Type B pancreatic cell (in vitro differentiated cells): ENCODE measurements around the gene TTLL5. TPM values are rescaled to one million over a fixed set of nuclear protein-coding genes. Genes with fewer than 3 reads are reported as not detected.

Experiments used
- DNase-seq: peaks from one replicate; pipeline ENCODE4 v3.0.0; 2021; ENCODE audit warnings: mixed read lengths; ENCODE audit not compliant: unreplicated experiment; ENCODE audit errors: extremely low spot score
- H3K27ac Mint-ChIP-seq: 2 replicates; pipeline ENCODE4 v1.8.0; 2021; ENCODE audit warnings: mild to moderate bottlenecking, mixed read lengths
- H3K27me3 Mint-ChIP-seq: 2 replicates; pipeline ENCODE4 v1.8.0; 2021; ENCODE audit warnings: mixed read lengths
- H3K36me3 Mint-ChIP-seq: 2 replicates; pipeline ENCODE4 v1.8.0; 2021; ENCODE audit warnings: mixed read lengths
- H3K4me1 Mint-ChIP-seq: one replicate; pipeline ENCODE4 v1.8.0; 2021; ENCODE audit warnings: mixed read lengths; ENCODE audit not compliant: unreplicated experiment
- H3K4me3 Mint-ChIP-seq: 2 replicates; pipeline ENCODE4 v1.8.0; 2021; ENCODE audit warnings: mild to moderate bottlenecking, mixed read lengths
- H3K9me3 Mint-ChIP-seq: 2 replicates; pipeline ENCODE4 v1.8.0; 2021; ENCODE audit warnings: mixed read lengths
- CTCF ChIP-seq: fragments of 200-600 bp; sonication (generic); conservative IDR thresholded peaks from 2 replicates; pipeline ENCODE4 v1.5.0; 2021; ENCODE audit warnings: antibody characterized with exemption, mild to moderate bottlenecking
- total RNA-seq: library from RNA; stranded (reverse); gene quantifications from 2 replicates; pipeline ENCODE4 v1.2.1, GENCODE V29; 2021; ENCODE audit warnings: low replicate concordance

The TTLL5 gene
- total RNA-seq, 1 donor from 2014 or later, result 44.7 TPM

- peaks cover 35% of the 10 kb centered on the region for H3K36me3 Mint-ChIP-seq
- H3K4me3 Mint-ChIP-seq, result no peak overlapping the region
- TF ChIP-seq CTCF, result no peak
- H3K27me3 Mint-ChIP-seq, result no peaks in the 10 kb centered on the region
- H3K27ac Mint-ChIP-seq, result peak overlapping the region; percentile 2
- H3K9me3 Mint-ChIP-seq, result no peaks in the 10 kb centered on the region
- DNase-seq, result no peak
- H3K4me1 Mint-ChIP-seq, result peaks cover 33% of the 10 kb centered on the region
These were observed 210.3 kb downstream of the TTLL5 start for GRCh38 chr14:75871181-75871880.

- H3K4me3 Mint-ChIP-seq, result no peak overlapping the region
- H3K27ac Mint-ChIP-seq, result no peak overlapping the region
- no peak for TF ChIP-seq CTCF
- H3K4me1 Mint-ChIP-seq, result peaks cover 16% of the 10 kb centered on the region
- peaks cover 23% of the 10 kb centered on the region for H3K36me3 Mint-ChIP-seq
- no peaks in the 10 kb centered on the region for H3K27me3 Mint-ChIP-seq
- DNase-seq, result no peak
- no peaks in the 10 kb centered on the region for H3K9me3 Mint-ChIP-seq
These were observed 214.9 kb downstream of the TTLL5 start for GRCh38 chr14:75875958-75876357.

- Mint-ChIP-seq H3K4me1 (peaks cover 11% of the 10 kb centered on the region), H3K27ac (no peak overlapping the region), H3K9me3 (no peaks in the 10 kb centered on the region), H3K4me3 (no peak overlapping the region), H3K36me3 (peaks cover 21% of the 10 kb centered on the region), H3K27me3 (no peaks in the 10 kb centered on the region)
- DNase-seq, result no peak
- TF ChIP-seq CTCF, result no peak
These were observed 215.5 kb downstream of the TTLL5 start for GRCh38 chr14:75876530-75876929.

- Mint-ChIP-seq H3K36me3 (peaks cover 20% of the 10 kb centered on the region), H3K27ac (no peak overlapping the region), H3K4me3 (no peak overlapping the region), H3K27me3 (no peaks in the 10 kb centered on the region), H3K9me3 (no peaks in the 10 kb centered on the region), H3K4me1 (peaks cover 8% of the 10 kb centered on the region)
- no peak for DNase-seq
- no peak for TF ChIP-seq CTCF
These were observed 216.2 kb downstream of the TTLL5 start for GRCh38 chr14:75877292-75877691.

GRCh38 chr14:75877884-75878283 lies 216.8 kb downstream of the TTLL5 start:
- Mint-ChIP-seq H3K4me3 (no peak overlapping the region), H3K9me3 (no peaks in the 10 kb centered on the region), H3K27ac (no peak overlapping the region), H3K36me3 (peaks cover 19% of the 10 kb centered on the region), H3K27me3 (no peaks in the 10 kb centered on the region), H3K4me1 (peaks cover 8% of the 10 kb centered on the region)
- TF ChIP-seq CTCF, result no peak
- no peak for DNase-seq

- no peak for TF ChIP-seq CTCF
- H3K9me3 Mint-ChIP-seq, result no peaks in the 10 kb centered on the region
- H3K36me3 Mint-ChIP-seq, result peaks cover 16% of the 10 kb centered on the region
- peaks cover 11% of the 10 kb centered on the region for H3K4me1 Mint-ChIP-seq
- no peak overlapping the region for H3K27ac Mint-ChIP-seq
- DNase-seq, result no peak
- no peaks in the 10 kb centered on the region for H3K27me3 Mint-ChIP-seq
- no peak overlapping the region for H3K4me3 Mint-ChIP-seq
These were observed 218.0 kb downstream of the TTLL5 start for GRCh38 chr14:75879031-75879430.
